ENCODE measurements around the gene ENC1.
A peak's percentile ranks its signal among the peaks of the same experiment; 100 is the strongest.

ENC1 gene

DNA sequence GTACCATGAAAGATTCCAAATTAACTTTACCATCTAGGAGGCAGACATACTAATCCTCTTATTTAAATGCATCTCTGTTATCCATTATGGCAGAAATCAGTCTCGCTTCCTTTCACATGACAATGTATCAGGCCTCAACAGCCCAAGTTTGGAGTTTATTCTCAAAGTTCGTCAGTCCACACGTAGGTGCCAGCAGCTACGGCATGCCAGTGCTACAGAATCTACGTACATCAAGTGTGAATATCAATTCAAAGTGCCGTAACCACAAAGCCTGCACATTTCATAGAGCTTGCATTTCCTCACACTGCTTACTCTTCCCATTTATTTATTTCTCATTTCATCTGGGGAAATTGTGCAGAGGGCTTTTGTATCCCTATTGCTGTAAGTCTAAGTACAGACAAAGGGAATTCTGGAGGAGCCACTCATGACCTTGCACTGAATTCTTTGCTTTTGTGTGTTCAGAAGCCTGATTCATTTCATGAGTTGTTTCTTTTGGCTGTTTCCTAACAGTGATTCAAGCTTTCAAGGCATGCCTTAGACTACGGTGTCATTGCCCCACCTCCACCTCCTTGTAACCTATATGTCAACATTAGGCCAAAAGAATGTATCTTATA, 10.0 kb downstream of the ENC1 start:
- DNase-seq: peak; percentile 25

GRCh38 chr5:74629326-74629725, 11.2 kb downstream of the ENC1 start:
- DNase-seq: peak; percentile 70

DNA sequence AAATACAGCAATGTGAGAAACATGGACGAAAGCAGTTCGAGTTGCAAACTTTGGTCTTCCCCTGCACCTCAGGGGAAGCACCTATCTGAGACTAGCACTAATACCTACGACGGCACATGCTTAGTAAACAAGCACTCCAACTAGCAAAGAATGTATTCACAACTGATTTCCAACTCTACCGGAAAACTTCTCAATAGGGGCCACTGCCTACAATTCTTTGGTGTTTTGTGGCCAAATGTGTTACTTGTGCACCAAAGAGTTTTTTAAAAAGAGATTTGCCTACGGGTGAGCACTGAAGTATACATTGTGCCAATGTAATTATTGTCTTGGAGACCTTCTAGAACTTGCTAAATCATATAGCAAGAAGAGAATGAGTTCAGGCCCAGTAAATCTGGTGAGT, 12.2 kb downstream of the ENC1 start:
- DNase-seq: no peak

DNA sequence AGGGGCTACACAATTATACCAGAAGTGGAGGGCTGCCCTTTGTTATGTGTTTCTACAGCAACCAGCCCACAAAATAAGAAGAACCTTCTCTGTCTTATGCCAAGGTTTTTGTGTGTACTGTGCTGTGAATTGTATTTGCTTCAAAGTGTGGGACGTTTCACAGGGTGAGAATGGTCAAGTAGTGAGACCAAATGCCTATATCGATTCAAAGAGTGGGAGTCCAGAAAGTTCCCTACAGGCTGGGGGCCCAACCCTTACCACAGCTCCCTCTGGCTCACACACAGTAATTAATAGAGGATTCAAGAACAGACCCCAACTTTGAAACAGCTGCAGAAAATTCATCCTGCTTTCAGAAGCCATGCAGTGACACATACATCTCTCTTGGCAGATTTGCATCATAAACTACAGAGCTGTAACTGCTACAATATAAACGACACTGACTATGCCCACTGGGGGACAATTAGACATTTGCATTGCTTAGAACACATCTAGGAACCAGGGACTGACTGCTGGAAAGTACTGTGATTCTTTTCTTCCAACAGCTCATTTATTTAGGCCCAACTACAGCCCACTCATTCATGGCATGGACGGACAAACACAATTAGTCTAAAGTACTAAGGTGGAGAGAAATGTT, 12.8 kb downstream of the ENC1 start:
- DNase-seq: no peak

GRCh38 chr5:74626386-74627222, 13.9 kb downstream of the ENC1 start:
- peak; percentile 1 for DNase-seq

DNA sequence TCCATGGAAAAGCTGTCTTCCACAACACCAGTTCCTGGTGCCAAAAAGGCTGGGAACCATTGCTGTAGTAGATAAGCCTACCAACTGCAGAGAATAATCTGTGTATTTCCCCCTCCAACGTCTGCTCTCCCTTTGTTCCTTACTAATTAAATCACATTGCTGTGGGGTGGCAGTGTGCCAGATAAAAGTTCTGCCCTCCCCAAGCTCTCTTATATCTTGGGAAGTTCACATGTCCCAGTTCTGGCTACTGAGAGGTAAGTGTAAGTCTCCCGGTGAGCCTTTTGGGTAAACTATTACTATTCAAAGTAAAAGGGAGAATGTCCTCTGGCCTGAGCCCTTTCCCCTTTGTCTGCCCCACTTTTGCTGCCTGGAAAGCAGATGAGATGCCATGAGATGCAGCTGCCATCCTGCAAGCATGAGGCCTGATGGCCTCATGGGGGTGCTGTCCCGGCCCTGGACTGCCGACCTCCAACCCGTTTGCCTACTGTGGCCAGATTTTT, 14.7 kb downstream of the ENC1 start:
- peak; percentile 1 for DNase-seq

DNA sequence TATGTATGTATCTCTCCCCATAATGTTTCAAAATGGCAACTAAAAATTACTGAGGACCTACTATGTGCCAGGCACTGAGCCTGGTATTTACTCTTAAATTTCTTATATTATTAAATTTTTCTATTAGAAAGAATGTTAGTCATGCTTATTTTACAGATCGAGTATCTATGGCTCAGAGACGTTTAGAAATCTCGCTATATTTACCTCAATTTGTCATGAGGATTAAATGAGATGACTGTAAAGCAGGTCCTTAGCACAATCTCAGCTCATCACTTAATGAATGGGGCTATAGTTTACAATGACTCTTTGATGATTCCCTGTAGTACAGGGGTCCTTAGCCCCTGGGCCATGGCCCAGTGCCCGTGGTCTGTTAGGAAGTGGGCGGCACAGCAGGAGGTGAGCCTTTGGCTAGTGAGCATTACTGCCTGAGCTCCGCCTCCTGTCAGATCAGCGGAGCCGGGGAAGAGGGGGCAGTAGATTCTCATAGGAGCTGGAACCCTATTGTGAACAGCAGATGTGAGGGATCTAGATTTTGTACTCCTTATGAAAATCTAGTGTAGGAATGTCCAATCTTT, 15.5 kb downstream of the ENC1 start:
- peak; percentile 2 for DNase-seq

- DNase-seq: peak; percentile 0
Measured at GRCh38 chr5:74624501-74624900, 16.0 kb downstream of the ENC1 start.

DNA sequence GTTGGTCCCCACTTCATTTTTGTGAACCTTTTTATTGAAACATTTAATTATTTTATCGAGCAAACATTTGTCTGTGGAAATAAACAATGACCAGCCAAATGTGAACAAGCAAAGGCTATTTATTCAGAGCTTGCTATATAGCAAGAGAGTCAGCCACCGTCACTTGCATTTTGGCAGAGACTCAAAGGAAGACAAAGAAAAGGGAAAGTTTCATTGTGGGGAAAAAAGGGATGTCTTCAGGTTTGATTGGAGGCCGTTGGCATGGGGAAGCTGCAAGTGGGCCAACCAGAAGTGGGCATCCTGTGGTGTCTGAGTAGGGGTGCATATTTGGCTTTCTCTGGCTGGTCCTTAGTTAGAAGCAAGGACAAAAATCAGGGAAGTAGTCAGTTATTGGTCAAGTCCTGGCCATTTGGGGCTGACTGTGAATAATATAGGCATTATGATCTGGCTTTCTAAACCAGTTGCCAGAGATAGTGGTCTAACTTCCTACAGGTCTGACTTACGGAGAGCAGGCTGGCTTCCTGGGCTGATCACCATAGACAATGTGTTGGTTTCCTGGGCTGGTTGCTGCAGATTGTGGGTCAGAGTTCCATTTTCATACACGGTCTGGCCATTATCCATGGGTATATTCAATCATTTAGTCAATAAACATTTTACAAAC, 16.6 kb downstream of the ENC1 start:
- DNase-seq: peak; percentile 1

- DNase-seq: peak; percentile 6
Measured at GRCh38 chr5:74623006-74623611, 17.4 kb downstream of the ENC1 start.

DNA sequence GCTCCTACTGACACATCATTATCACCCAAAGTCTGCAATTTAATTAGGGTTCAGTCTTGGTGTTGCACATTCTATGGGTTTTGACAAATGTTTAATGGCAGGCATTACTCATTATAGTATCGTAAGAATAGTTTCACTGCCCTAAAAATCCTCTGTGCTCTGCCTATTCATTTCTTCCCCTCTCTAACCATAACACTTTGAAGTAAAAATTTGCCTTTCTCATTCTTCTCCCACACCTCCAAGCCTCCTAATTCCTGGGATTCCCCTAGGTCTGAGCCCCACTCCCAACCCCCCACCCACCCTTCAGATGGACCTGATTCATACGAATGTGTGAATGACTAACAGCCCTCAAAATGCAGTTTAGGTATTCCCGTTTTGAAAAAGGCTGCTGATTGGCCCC, 18.4 kb downstream of the ENC1 start:
- no peak for DNase-seq

GRCh38 chr5:74621492-74621891, 19.0 kb downstream of the ENC1 start:
- DNase-seq: no peak

DNA sequence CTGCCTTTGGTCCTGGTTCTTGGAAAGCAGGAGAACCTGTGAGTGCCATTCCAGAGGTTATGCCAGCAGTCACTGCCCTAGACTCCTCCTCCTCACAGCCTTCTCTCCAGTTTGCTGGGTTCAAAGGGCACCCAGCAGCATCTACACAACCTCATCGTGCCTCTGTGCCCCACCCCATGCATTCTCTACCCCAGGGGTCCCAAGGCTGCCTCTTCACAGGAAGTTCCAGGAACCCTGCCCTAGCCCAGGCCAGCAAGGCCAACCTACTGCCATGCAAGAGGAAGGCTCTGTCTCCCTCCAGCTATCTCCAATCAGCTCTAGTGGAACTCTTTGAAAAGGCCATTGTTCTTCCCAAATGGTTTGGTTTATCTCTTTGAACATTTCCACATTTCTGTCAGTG, 21.2 kb downstream of the ENC1 start:
- peak; percentile 2 for DNase-seq

GRCh38 chr5:74618106-74618505, 22.4 kb downstream of the ENC1 start:
- DNase-seq: no peak

DNA sequence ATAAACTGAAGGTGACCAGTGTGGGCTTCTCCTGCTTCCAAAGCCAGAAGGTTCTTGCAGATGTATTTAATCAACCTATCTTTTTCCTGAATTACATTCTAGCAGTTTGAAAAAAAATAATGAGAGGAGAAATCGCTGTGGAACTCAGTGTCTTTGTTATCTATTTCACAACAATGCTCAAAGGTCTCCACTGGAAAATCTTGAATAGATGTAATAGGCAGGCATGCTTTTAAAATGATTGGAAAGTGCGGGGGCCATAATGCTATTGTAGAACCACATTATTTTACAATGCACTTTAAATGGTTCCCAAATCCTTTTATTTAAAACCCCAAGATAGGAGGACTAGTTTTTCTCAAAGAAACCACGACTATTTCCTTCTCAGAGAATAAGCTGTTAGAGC, 23.3 kb downstream of the ENC1 start:
- DNase-seq: no peak

- peak; percentile 64 for DNase-seq
Measured at GRCh38 chr5:74616236-74617146, 24.0 kb downstream of the ENC1 start.

GRCh38 chr5:74613283-74613682, 27.2 kb downstream of the ENC1 start:
- DNase-seq: peak; percentile 0

GRCh38 chr5:74612045-74612444, 28.5 kb downstream of the ENC1 start:
- DNase-seq: peak; percentile 0

DNA sequence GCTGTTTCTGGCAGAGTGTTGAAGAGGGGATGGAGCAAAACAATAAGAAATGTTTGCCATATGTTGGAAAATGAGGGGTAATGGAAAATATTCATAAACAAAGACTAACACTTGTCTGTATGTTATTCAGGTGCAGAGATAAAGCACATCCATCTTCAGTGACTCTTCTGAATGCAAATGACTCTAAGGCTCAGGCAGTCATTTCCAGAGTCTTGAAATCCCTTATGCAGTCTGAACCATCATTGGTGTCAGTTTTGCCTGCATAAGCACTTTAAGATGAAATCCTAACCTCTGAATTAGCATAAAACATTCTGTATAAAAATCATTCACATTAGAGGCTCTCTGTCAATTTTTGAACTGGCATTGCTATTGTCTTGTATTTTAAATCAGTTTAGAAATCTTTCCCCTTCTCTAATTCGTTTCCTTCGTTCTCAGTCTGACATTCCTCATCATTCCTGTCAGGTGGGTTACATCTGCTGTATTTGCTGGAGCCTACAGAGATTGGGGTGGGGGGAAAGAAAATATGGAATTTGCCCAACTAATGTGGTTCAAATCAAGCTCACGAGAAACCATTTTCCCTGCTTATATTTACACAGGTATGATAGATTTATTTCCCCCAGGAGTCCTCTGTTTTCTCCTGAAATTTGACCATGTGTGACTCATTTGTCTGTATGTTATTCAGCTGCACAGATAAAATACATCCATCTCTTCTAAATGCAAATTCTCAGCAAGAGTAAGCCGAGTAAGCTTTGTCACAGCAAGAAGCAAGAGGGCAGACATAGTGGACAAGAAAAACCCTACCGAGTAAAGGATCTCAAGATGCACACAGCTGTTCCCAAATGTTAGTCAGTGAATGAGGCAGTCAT, 31.6 kb downstream of the ENC1 start:
- DNase-seq: no peak

DNA sequence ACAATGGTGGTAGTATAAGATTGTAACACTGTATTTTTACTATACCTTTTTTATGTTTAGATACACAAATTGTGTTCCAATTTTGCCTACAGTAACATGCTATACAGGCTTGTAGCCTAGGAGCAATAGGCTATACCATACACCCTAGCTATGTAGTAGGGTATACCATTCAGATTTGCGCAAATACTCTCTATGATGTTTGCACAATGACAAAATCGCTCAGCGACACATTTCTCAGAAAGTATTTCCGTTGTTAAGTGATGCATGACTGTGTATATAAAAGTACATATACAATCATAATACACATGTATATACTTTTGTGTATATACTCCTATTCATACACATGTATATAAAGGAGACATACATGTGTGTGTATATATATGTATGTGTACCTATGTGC, 34.8 kb downstream of the ENC1 start:
- no peak for DNase-seq

Measured in retina (tissue), 1 donor.